Amniotic epithelial cell (primary cell): ENCODE results near the gene BNIP5.

ENCODE experiments used
- DNase-seq: peaks from one replicate; pipeline ENCODE4 v3.0.0-alpha.2; 2010; ENCODE audit warnings: low read depth

The BNIP5 gene

DNA sequence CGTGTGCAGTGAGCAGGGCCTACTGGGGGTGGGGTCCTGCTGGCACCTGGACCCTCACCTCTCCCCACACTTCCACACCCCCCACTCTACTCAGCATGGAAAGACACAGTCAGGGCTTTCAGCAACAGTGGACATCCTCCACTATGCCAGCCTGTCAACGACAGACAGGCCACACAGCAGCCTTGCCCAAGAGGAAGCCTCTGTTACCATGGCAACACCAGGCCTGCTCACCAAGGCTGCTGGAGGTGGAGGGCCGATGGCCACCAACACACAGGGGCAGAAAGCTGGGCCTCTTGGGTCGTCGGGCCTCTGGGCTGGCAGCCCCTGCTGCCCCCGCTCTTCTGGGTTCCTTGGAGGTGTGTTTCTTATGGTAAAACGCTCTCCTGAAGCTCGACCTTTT, 13.6 kb downstream of the BNIP5 start:
- peak; percentile 31 for DNase-seq

- DNase-seq, result no peak
Measured at GRCh38 chr6:36322591-36322990, 14.1 kb downstream of the BNIP5 start.

- peak; percentile 22 for DNase-seq
Measured at GRCh38 chr6:36320475-36320874, 16.2 kb downstream of the BNIP5 start.

DNA sequence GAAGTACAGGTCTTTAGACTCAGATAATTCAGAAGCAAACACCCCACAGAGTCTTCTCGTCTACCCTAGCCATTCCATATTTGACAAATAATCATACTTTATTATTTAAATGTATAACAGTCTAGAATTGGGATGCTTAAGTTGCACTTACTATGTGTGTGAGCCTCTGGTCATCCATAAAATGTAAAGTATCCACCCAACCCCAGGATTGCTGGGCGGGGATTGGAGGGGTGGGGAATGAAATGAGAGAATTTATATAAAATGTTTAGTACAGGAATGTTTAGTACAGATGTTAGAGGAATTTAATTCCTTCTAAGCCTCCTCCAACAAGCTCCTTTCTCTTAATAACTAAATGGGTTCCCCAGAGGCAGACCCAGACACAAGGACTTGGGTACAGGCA, 16.9 kb downstream of the BNIP5 start:
- no peak for DNase-seq

GRCh38 chr6:36319436-36319762, 17.3 kb downstream of the BNIP5 start:
- no peak for DNase-seq

DNA sequence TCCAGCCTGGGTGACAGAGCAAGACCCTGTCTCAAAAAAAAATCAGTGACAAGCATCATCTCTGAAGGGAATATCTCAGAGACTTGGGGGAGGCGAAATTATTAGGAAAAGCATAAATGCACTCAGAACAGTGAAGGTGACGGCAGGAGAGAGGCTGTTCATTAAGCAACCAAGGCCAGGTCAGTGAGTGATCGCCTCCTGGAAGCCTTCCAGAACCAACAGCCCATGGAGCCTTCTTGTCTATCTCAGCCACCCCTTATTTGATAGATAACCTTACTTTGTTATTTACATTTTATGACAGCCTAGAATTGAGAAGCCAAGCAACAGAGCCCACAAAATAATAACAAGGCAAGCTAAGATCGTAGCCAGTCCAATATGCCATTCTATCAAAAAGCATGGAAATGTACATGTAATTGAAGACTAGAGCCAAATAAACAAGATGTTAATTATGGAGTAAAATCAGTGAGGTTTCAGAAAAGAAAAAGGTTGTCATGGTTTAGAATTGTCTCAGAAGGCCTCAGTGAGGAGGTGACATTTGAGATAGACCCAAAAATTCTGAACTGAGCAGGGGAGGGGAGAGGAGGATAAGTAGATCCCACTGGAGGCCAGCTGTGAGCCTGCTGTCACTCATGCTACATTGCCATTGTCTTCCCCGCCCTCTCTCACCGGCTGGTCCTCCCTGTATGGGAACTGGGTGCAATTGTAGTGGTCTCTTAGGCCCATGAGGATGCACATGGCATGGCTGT, 17.8 kb downstream of the BNIP5 start:
- DNase-seq, result no peak

DNA sequence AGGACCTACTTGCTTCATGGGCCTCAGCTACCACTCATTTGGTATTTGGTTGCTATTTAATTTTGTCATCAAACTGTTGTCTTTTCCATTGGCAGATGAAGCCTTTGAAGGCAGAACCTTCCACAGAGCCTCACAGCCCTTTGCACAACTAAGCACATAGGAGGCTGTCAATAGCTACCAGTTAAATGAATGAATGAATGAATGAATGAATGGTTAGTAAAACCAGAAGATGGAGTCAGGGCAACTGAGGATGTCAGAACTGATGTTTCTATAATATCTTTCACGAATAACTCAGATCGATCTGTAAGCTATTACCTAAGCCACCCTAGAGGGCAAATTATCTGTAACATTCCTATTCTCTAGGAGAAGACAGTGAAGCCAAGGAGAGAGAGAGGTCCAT, 19.1 kb downstream of the BNIP5 start:
- DNase-seq, result no peak

GRCh38 chr6:36315921-36316320, 20.8 kb downstream of the BNIP5 start:
- DNase-seq, result no peak

DNA sequence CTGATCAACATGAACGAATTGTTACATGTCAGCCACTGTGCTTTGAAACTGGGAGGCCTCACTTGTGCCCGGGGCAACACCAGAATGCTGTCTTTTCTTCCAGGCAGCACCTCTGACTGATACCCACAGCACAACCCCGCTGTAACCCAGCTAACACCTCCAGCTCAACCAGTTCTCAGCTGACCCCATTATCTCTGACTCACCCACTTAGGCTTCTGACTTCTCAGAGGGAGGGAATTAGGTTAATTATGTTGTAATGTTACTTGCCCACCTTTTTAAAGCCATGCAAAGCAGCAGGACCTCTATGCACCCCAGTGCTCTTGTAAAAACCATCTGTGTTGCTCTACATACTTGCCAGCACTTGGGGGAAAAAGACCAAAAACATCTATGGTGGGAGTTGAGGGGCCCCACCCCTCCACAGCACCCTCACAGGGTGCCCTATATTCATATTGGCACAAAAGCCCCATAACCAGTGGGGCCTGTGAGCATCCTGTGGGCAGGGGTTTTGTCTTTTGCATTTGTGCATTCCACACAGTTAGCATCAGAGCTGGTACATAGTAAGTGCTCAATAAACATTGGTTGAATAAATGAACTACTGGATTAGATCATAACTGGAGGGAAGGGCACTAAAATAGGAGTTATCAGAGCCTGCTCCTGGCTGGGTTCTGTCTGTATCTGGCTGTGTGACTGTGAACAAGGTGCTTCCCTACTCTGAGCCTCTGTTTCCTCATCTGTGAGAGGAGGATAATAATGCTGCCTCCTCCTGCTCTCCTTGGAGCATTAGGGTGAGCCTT, 22.3 kb downstream of the BNIP5 start:
- peak; percentile 86 for DNase-seq

DNA sequence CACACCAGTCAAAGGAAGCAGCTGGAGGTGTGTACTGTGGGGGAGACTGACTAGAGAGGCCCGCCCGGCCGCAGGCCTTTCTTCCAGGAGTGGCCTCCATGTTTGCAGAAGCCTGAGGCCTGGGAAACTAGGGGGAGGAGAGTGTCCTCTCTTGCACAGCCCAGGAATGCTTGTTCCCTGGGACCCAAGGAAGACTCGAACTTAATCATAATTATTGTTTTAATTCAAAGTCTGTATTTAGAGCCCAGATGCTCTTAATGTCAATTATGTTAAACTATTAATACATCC, 23.1 kb downstream of the BNIP5 start:
- no peak for DNase-seq

- no peak for DNase-seq
Measured at GRCh38 chr6:36312854-36313648, 23.6 kb downstream of the BNIP5 start.

DNA sequence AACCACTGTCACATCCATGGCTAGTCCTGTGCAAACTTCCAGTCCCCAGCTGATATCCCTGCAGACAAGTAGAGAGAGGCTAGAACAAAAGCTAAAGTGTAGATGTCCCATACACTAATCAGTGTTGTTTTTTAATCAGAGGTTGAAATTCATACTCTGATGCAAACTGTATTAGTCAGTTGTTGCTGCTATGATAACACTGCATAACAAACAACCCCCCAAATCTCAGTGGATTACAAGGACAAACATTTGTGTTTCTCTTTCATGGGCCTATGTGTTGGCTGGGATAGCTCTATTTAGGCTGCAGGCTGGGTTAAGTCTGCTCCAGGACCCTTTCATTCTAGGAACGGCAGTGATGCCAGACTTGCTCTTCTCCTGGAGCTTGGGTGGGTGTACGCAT, 26.8 kb downstream of the BNIP5 start:
- DNase-seq, result no peak

DNA sequence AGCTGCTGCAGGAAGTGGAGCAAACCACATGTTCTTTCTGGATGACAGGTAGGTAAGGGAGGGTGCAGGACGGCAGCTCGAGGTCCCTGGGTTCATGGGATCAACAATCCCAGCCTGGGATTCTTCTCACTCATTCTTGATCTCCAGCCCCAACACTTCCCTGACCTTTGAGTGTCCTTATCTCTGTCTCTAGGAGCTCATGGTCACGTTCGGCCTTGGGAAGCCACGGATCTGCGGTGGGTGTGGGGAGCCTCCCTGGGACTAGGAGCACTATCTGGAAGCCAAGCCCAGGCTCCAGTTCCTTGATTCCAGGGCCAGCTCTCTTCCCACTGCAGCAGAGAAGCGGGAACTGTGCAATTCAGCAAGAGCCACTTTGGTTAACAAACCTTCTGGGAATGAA, 27.5 kb downstream of the BNIP5 start:
- DNase-seq, result no peak

GRCh38 chr6:36308514-36308913, 28.2 kb downstream of the BNIP5 start:
- no peak for DNase-seq

DNA sequence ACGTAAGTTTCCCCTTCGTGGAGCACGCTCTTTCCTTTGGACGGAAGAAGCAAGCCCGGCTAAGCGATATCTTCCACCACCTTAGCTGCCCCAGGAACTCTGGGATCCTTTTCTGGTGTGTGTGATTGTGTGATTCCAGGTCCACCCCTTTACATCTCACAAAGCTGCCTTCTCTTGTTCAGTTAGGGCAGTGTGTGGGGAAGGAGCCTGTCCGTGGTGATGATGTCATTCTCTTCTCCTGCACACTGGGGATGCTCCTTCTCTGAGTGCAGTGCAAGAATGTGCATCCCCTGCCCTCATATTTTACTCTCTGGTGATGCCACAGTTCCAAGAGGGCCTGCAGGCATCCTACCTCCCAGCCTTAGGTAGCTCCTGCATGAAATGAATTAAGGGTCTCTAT, 30.3 kb downstream of the BNIP5 start:
- no peak for DNase-seq

GRCh38 chr6:36305885-36306284, 30.8 kb downstream of the BNIP5 start:
- DNase-seq, result no peak

GRCh38 chr6:36302227-36302976, 34.3 kb downstream of the BNIP5 start:
- DNase-seq, result peak; percentile 85

DNA sequence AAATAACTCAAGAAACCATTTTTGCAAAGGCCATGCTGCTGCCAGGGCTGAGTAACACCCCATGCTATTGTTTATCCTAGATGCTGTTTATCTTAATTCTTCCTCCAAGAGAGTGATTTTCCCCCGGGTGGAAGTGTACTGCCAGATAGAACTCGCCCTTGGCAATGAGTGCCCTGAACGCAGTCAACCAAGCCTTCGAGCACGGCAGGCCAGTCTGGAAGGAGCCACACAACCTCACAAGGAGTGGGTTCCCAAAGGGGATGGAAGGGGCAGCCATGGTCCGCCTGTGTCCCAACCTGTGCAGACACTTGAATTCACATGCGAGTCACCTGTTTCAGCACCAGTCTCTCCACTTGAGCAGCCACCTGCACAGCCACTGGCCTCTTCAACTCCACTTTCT, 34.9 kb downstream of the BNIP5 start:
- no peak for DNase-seq

DNA sequence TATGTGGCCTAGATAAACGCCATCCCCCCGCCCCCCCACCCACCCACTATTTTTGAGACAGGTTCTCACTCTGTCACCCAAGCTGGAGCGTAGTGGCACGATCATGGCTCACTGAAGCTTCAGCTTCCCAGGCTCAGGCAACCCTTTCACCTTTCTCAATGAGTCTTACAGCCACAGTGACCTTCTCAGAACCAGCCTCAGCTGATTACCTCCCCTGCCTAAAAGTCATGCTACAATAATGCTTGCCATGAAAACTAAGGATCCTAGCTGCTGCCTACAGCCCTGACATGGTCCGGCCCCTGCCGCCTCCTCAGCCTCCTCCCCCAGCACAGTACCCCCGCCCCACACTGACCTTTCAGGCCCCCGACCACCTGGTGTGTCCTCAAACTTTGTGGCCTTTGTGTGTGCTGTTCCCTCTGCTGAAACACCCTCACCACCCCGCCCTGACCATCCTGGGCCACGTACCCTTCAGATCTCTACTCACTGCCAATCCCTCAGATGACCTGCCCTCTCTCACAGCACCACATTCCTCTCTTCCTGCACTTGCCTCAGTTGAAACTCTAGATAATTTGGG, 35.5 kb downstream of the BNIP5 start:
- DNase-seq, result peak; percentile 50

- DNase-seq, result no peak
Measured at GRCh38 chr6:36298027-36298426, 38.7 kb downstream of the BNIP5 start.

DNA sequence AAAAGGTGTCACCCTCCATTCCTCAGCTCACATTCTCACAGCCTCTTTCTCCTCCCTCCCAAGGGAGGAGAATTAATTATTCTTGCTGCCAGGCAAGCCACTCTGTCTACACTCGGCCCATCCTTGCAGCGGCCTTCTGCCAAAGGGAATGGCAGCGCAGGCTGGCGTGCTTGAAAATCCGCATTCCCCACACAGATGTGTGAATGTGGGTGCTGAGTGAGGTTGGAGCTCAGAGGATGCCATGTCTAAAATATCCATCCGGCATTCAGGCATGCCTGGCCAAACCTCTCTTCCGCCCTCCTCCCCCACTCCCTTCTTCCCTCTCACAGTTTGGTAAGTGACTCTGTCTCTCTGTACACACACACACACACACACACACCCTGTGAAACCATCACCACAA, 39.2 kb downstream of the BNIP5 start:
- DNase-seq, result no peak

GRCh38 chr6:36297051-36297450, 39.6 kb downstream of the BNIP5 start:
- DNase-seq, result no peak
